ENCODE data around the gene SNX32. TPM values are rescaled to one million over a fixed set of nuclear protein-coding genes. Genes with fewer than 3 reads are reported as not detected.

SNX32 gene
- total RNA-seq, 1 experiment from 2014 or later: not detected

- ATAC-seq: no peak
- peaks cover 11% of the 10 kb centered on the region; the same call in 1 of the 2 replicates for H3K4me1 ChIP-seq (ENCODE audit: control insufficient read depth, insufficient read depth, low read length)
- H3K27ac ChIP-seq (ENCODE audit: low read length): no peak overlapping the region
- H3K27me3 ChIP-seq (ENCODE audit: control insufficient read depth, insufficient read depth, low read length): peaks cover 6% of the 10 kb centered on the region; the same call in 1 of the 2 replicates
- in situ Hi-C loops (cut with HindIII; ENCODE audit: low pct_unique_long_range_greater_than_20kb, low sequenced_read_pairs) (no loop called here), intact Hi-C loops (cut with micrococcal nuclease; ENCODE audit: unreplicated experiment) (no loop called here)
- BruUV-seq (replicated peaks): no TSS peak
- ChIA-PET CTCF (interaction anchor here (0.5 to 1.1 kb wide), 3 partner anchors 8 to 1072 kb away, joined by 3 to 12 read pairs (median 10); no protein-coding TSS in a partner anchor), POLR2A (interaction anchor here (0.6 kb wide), 1 partner anchor 12 kb away, joined by 4 read pairs; no protein-coding TSS in a partner anchor)
- H3K9me3 ChIP-seq (ENCODE audit: control insufficient read depth, insufficient read depth, low read depth, low read length): no peaks in the 10 kb centered on the region
- TF ChIP-seq TCF7L2 (IDR thresholded peaks at IDR 0.05; ENCODE audit: low read depth, low read length) (no peak), SIN3A (IDR thresholded peaks at IDR 0.05; ENCODE audit: borderline replicate concordance, insufficient read depth, low read depth, low read length) (no peak)
- H3K36me3 ChIP-seq (ENCODE audit: control insufficient read depth, insufficient read depth, low read length): no peaks in the 10 kb centered on the region
- DNase-seq (ENCODE audit: low read depth, low spot score): no peak
- peak overlapping the region; percentile 24 to 38 for H3K4me3 ChIP-seq (ENCODE audit: low read depth in 2 of 2, low read length in 2 of 2)
Observed at GRCh38 chr11:65787649-65788622, 45.8 kb upstream of the SNX32 start.

GRCh38 chr11:65788821-65789220, 44.9 kb upstream of the SNX32 start:
- no peaks in the 10 kb centered on the region for H3K9me3 ChIP-seq (ENCODE audit: control insufficient read depth, insufficient read depth, low read depth, low read length)
- in situ Hi-C loops (cut with HindIII; ENCODE audit: low pct_unique_long_range_greater_than_20kb, low sequenced_read_pairs): no loop called here
- DNase-seq (ENCODE audit: low read depth, low spot score): no peak

More at GRCh38 chr11:65788821-65789220, 44.9 kb upstream of the SNX32 start:
- ChIA-PET POLR2A (interaction anchor here (0.6 kb wide), 1 partner anchor 11 kb away, joined by 4 read pairs; no protein-coding TSS in a partner anchor), CTCF (interaction anchor here (1.1 kb wide), 1 partner anchor 9 kb away, joined by 10 read pairs; no protein-coding TSS in a partner anchor)
- no peak for ATAC-seq
- H3K27me3 ChIP-seq (ENCODE audit: control insufficient read depth, insufficient read depth, low read length): peaks cover 6% of the 10 kb centered on the region; the same call in 1 of the 2 replicates
- no TSS peak for BruUV-seq (replicated peaks)
- TF ChIP-seq SIN3A (IDR thresholded peaks at IDR 0.05; ENCODE audit: borderline replicate concordance, insufficient read depth, low read depth, low read length) (no peak), TCF7L2 (IDR thresholded peaks at IDR 0.05; ENCODE audit: low read depth, low read length) (no peak), CTCF (IDR thresholded peaks at IDR 0.05) (no peak), REST (IDR thresholded peaks at IDR 0.05; ENCODE audit: insufficient read depth in 1 of 2, low read depth in 2 of 2, low read length in 1 of 2) (no peak), POLR2AphosphoS5 (IDR thresholded peaks at IDR 0.05; ENCODE audit: low read depth, low read length) (no peak)
- H3K27ac ChIP-seq (ENCODE audit: low read length): no peak overlapping the region
- H3K36me3 ChIP-seq (ENCODE audit: control insufficient read depth, insufficient read depth, low read length): no peaks in the 10 kb centered on the region
- H3K4me1 ChIP-seq (ENCODE audit: control insufficient read depth, insufficient read depth, low read length): peaks cover 11% of the 10 kb centered on the region; the same call in 1 of the 2 replicates
- H3K4me3 ChIP-seq (ENCODE audit: low read depth in 2 of 2, low read length in 2 of 2): no peak overlapping the region
- intact Hi-C loops (cut with micrococcal nuclease; ENCODE audit: unreplicated experiment): no loop called here

Measured in Panc1 (cell line).